Measurements from ENCODE around the gene SLC9A9. TPM values are rescaled to one million over a fixed set of nuclear protein-coding genes. Genes with fewer than 3 reads are reported as not detected.

SLC9A9 gene
- total and polyA plus RNA-seq, 10 donors = 10.8 to 58.2 (median 44.7) TPM

DNA sequence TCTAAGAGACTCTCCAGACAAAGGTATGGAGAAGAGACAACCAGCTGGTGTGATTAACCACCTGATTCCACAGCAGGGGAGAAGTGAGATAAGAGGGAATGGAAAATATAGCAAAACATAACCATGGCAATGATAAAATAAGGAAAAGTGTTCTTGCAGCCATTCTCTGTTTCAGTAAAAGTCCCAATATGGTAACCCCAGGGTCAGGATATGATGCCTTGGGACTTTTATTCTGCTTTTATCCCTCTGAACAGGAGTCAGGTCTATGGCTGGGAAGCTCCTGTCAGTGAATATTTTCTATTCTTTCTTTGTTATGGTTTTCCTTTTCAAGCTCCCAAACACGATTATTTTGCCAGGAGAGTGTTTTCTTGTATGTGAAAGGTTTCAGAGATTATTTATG, 94.2 kb downstream of the SLC9A9 start:
- no peaks in the 10 kb centered on the region for H3K27me3 ChIP-seq (replicated peaks in 1 of 7)
- H3K36me3 ChIP-seq = no peaks in the 10 kb centered on the region
- H3K4me3 ChIP-seq = no peak overlapping the region
- H3K27ac ChIP-seq = no peak overlapping the region
- no peak for DNase-seq
- H3K4me1 ChIP-seq = peaks cover 0 to 25% (median 2%) of the 10 kb centered on the region in 6 donors
- 73 to 86% (median 79%) methylated on average over 1 of the region's 1 CpG for WGBS, 5 donors
- intact Hi-C loops (cut with DNase I; ENCODE audit: low total_unique reads) = no loop called here
- no peak for TF ChIP-seq POLR2A (IDR thresholded peaks at IDR 0.05)
- TF ChIP-seq, protein P1, sequence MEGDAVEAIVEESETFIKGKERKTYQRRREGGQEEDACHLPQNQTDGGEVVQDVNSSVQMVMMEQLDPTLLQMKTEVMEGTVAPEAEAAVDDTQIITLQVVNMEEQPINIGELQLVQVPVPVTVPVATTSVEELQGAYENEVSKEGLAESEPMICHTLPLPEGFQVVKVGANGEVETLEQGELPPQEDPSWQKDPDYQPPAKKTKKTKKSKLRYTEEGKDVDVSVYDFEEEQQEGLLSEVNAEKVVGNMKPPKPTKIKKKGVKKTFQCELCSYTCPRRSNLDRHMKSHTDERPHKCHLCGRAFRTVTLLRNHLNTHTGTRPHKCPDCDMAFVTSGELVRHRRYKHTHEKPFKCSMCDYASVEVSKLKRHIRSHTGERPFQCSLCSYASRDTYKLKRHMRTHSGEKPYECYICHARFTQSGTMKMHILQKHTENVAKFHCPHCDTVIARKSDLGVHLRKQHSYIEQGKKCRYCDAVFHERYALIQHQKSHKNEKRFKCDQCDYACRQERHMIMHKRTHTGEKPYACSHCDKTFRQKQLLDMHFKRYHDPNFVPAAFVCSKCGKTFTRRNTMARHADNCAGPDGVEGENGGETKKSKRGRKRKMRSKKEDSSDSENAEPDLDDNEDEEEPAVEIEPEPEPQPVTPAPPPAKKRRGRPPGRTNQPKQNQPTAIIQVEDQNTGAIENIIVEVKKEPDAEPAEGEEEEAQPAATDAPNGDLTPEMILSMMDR (IDR thresholded peaks at IDR 0.05 in 8 of 11, conservative IDR thresholded peaks at IDR 0.05 in 3 of 11) = no peak
- no peak for TF ChIP-seq POLR2AphosphoS5 (IDR thresholded peaks at IDR 0.05)
- no peaks in the 10 kb centered on the region for H3K9me3 ChIP-seq

DNA sequence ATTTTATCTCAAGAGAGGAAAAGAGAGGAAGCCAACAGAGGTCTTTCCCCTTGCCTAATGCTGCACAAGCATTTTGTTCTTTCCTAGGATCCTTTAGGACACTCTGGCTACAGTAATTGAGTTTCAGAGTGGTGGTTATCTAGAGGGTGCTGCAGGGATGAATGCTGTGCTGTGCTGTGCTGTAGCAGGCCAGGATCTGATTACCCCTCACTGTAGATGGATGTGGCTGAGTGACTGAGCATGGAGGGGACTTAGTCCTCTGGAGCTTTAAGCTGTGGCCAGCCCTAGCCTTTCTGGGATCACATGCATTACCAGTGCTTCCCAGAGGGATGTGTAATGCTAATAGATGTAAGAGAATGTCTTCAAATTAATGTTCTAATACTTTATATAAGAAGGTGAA, 94.8 kb downstream of the SLC9A9 start:
- Histone ChIP-seq H3K4me3 (no peak overlapping the region), H3K27me3 (replicated peaks in 1 of 7) (no peaks in the 10 kb centered on the region), H3K9me3 (no peaks in the 10 kb centered on the region), H3K27ac (no peak overlapping the region), H3K4me1 (peaks cover 0 to 25% (median 2%) of the 10 kb centered on the region in 6 donors), H3K36me3 (no peaks in the 10 kb centered on the region)
- intact Hi-C loops (cut with DNase I; ENCODE audit: low total_unique reads) = no loop called here
- DNase-seq = no peak
- TF ChIP-seq POLR2AphosphoS5 (IDR thresholded peaks at IDR 0.05) (no peak), POLR2A (IDR thresholded peaks at IDR 0.05) (no peak)
- TF ChIP-seq, protein P1 (IDR thresholded peaks at IDR 0.05 in 8 of 11, conservative IDR thresholded peaks at IDR 0.05 in 3 of 11) = no peak

DNA sequence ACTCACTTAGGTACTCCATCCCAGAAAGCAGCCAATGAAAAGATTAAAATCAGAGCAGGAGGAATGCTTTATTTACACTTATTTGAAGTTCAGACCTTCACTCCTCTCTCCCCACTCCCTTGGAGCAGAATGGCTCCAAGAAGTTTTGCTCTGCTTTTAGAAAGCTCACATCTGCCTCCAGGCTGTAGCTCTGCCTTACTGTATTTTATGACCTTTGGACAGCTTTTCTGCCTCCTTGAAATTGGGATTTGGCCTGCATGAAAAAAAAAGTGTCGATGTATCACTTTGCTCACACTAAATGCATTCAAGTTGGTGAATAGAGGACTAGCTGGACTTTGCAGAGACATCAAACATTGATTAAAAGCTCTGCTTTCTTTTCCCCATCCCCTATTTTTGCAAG, 95.3 kb downstream of the SLC9A9 start:
- peaks cover 0 to 25% (median 2%) of the 10 kb centered on the region in 6 donors for H3K4me1 ChIP-seq
- H3K27me3 ChIP-seq (replicated peaks in 1 of 7) = no peaks in the 10 kb centered on the region
- H3K9me3 ChIP-seq = no peaks in the 10 kb centered on the region
- WGBS, 5 donors = 87 to 90% (median 88%) methylated on average over 1 of the region's 1 CpG
- no peak overlapping the region for H3K27ac ChIP-seq
- no peak overlapping the region for H3K4me3 ChIP-seq
- intact Hi-C loops (cut with DNase I; ENCODE audit: low total_unique reads) = no loop called here
- no peak for DNase-seq
- no peak for TF ChIP-seq POLR2A (IDR thresholded peaks at IDR 0.05)
- no peak for TF ChIP-seq POLR2AphosphoS5 (IDR thresholded peaks at IDR 0.05)
- TF ChIP-seq, protein P1 (IDR thresholded peaks at IDR 0.05 in 8 of 11, conservative IDR thresholded peaks at IDR 0.05 in 3 of 11) = no peak
- no peaks in the 10 kb centered on the region for H3K36me3 ChIP-seq

DNA sequence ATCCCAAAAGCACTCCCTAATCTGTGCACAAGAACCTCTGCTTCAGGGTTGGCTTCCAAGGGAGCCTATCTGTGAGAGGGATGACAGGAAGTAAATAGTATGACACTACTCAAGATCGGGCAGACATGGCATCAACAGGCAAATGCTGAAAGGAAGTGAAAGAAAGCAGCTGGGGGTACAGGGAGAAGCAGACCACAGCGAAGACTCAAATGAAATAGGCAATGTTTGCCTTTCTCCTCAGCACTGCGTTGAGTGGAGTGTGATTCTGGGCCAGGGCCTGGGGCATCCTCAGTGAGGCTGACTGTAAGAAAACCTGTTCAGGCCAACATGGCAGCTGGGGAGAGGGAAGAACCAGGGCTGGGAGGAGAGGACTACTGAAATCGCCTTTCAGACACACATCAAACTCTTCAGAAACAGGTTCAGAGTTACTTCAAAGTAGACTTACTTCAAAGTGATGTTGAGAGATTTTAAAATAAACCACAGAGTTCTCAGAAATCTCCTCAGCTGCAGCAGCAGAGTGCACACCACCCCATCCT, 96.6 kb downstream of the SLC9A9 start:
- DNase-seq = no peak
- TF ChIP-seq POLR2AphosphoS5 (IDR thresholded peaks at IDR 0.05) = no peak
- H3K4me1 ChIP-seq = peaks cover 0 to 25% (median 2%) of the 10 kb centered on the region in 6 donors
- H3K27ac ChIP-seq = peak overlapping the region in 4 of 8 donors; percentile 21 to 68 (median 24)
- no peaks in the 10 kb centered on the region for H3K36me3 ChIP-seq
- WGBS, 5 donors = 49 to 70% (median 64%) methylated on average over 4 of the region's 4 CpGs
- H3K9me3 ChIP-seq = no peaks in the 10 kb centered on the region
- no peak overlapping the region for H3K4me3 ChIP-seq
- intact Hi-C loops (cut with DNase I; ENCODE audit: low total_unique reads) = no loop called here
- no peaks in the 10 kb centered on the region for H3K27me3 ChIP-seq (replicated peaks in 1 of 7)

DNA sequence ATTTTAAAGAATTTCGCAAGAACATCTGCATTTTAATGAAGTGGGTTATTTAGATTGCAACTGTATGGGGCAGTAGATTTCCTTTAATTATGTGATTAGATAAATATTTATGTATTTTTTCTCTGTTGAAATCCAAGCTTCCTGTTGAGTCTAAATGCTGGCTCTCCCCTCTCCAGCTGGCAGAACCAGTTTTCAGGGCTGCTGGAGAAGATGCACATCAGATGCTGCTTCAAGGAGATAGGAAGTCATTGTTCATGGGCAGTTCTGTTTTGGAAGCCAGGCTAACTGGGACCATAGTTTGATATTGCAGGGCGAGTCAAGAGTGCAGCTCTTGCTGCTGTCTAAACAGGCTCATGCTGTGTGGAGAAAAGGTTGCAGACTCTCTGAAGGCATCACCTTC, 97.4 kb downstream of the SLC9A9 start:
- H3K27ac ChIP-seq = peak overlapping the region in 2 of 8 donors; percentile 28 to 68
- intact Hi-C loops (cut with DNase I; ENCODE audit: low total_unique reads) = no loop called here

More for the DNA sequence above, 97.4 kb downstream of the SLC9A9 start:
- peaks cover 0 to 25% (median 2%) of the 10 kb centered on the region in 6 donors for H3K4me1 ChIP-seq
- WGBS, 5 donors = 89 to 98% (median 92%) methylated on average over 2 of the region's 2 CpGs
- no peaks in the 10 kb centered on the region for H3K27me3 ChIP-seq (replicated peaks in 1 of 7)
- no peak for DNase-seq
- no peaks in the 10 kb centered on the region for H3K9me3 ChIP-seq
- H3K4me3 ChIP-seq = no peak overlapping the region
- TF ChIP-seq POLR2A (IDR thresholded peaks at IDR 0.05) = no peak
- TF ChIP-seq, protein P1 (IDR thresholded peaks at IDR 0.05 in 8 of 11, conservative IDR thresholded peaks at IDR 0.05 in 3 of 11) = no peak
- no peak for TF ChIP-seq POLR2AphosphoS5 (IDR thresholded peaks at IDR 0.05)
- H3K36me3 ChIP-seq = no peaks in the 10 kb centered on the region
